Left renal cortex interstitium (tissue), 4 donors: Measurements from ENCODE around the gene ZNF648. TPM values are rescaled to one million over a fixed set of nuclear protein-coding genes. Genes with fewer than 3 reads are reported as not detected.
A peak's percentile ranks its signal among the peaks of the same experiment; 100 is the strongest.
"Not testable (repeated sequence)": the region's sequence is repeated elsewhere in the genome, so short reads cannot be mapped to it uniquely, and the experiment has no call there.

Experiments used
- DNase-seq, 4 donors: peaks; one replicate each; pipeline ENCODE4 v3.0.0-alpha.2; 2013; ENCODE audit warnings: low read depth in 4 of 4, low spot score in 2 of 4, missing footprints in 1 of 4
- polyA plus RNA-seq, 4 donors: library from polyadenylated mRNA; unstranded; fragments of 120-200 nt; gene quantifications; one replicate each; pipeline ENCODE4 v1.2.1, GENCODE V29; 2013; ENCODE audit not compliant: insufficient read length in 4 of 4

The ZNF648 gene
- polyA plus RNA-seq, 4 donors: 0.24 to 0.64 (median 0.38) TPM

- DNase-seq: peak in 2 of 4 donors; percentile 11 to 37
Measured at GRCh38 chr1:182080955-182081582, 19.6 kb upstream of the ZNF648 start.

- DNase-seq: no peak
Measured at GRCh38 chr1:182080040-182080439, 18.5 kb upstream of the ZNF648 start.

DNA sequence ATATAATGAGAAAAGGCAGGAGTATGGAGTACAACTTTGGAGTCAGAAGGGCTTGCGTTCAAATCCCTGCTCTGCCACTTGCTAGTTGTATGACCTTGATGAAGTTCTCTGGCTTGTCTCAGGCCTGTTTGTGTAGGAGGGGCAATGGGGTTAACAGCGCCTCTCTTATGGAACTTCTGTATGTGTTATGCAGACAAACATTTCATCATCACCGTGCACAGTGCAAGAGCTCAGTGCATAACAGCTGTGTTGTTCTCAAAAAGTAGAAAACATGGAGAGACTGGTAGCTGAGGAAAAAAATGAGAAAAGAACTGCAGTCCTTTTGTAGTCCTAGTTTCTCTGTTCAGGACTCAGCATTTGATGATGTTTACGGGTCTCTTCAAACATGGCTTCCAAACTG lies 10.4 kb upstream of the ZNF648 start:
- no peak for DNase-seq

DNA sequence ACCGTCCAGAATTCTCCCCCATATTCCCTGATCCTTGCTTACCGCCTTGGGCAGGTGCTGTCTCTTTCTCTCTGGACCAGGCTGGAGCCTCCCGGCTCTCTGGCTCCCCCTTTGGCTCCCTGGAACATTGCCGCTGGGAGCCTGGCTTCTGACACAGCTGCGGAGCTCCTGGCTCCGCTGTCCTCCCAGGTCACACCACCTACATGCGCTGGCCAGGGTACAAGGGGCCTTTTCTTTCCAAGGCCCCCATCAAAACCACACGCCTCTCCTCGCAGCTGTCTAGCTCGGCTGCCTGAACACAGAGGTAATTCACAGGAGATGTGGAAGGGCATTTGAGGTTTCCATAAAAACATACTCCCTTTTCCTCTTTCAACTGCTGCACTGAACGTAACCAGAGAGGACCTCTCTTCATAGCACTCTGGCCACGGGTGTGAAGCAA lies 7.5 kb upstream of the ZNF648 start:
- peak in 2 of 4 donors; percentile 35 to 54 for DNase-seq

GRCh38 chr1:182066934-182067333 lies 5.4 kb upstream of the ZNF648 start:
- DNase-seq: no peak

- DNase-seq: no peak
Measured at GRCh38 chr1:182065126-182065845, 3.8 kb upstream of the ZNF648 start.

GRCh38 chr1:182064611-182065010 lies 3.1 kb upstream of the ZNF648 start:
- no peak for DNase-seq

DNA sequence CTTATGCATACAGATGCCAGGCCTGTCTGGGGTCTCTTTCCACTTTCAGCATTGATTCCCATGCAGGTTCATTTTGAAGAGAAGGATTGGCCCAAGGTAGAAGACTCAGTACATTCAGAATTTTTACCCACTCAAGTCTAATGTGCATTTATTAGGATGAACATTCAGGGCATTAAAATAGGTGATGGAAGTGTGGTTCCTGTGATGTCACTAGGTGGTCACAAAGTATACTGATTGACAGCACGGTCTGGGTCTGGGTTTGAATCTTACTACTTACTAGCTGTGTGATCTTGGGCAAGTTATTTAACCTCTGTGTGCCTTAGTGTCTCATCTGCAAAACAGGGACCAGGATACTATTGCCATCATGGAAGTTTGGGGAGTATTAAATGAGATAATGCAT lies 711 bp upstream of the ZNF648 start:
- DNase-seq: no peak

- no peak for DNase-seq
Measured at GRCh38 chr1:182060877-182061276, 635 bp downstream of the ZNF648 start.

DNA sequence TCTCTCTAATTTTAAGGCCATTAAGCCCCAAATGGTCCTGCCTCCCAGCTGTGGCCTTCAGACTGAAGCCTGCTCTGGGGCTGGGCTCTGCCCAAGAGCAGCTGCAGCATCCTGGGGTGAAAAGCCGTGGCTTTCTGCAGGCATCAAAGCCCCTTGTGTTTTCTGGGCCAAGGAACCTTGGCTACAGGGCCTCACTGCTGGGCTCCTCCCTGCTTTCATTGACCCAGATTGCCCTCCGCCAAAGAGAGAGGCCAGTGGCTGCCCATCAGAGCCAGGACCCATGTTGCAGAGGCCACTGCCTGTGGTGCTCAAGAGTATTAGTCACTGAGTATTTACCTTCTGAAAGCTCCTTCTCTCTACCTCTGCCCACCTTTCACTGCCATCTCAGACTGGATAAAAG lies 1.6 kb downstream of the ZNF648 start:
- no peak for DNase-seq

GRCh38 chr1:182056601-182057366 lies 4.7 kb downstream of the ZNF648 start:
- DNase-seq: peak in 1 of 4 donors; percentile 11

GRCh38 chr1:182054698-182055326 lies 6.7 kb downstream of the ZNF648 start:
- no peak for DNase-seq

- DNase-seq: no peak
Measured at GRCh38 chr1:182052355-182052754, 9.2 kb downstream of the ZNF648 start.

DNA sequence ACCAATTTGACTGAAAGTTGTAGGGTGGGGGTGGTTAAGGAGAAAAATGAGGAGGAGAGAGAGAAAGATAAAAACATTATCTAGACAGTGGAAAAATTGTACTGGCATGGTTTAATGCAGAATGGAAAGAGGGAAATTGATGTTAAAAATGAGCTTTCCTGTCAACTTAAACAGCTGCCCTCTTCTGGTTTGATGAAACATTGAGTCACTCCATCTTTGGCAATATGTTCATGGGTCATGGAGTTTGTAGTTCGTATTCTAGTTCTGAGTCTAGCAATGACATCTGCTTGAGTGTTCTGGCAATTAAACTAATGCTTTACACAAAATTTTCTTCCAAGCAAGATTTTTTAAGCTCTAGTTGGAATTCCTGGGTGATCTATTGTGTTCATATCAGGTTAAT lies 9.6 kb downstream of the ZNF648 start:
- DNase-seq: no peak

- no peak for DNase-seq
Measured at GRCh38 chr1:182050481-182051448, 10.7 kb downstream of the ZNF648 start.

GRCh38 chr1:182048562-182048961 lies 12.9 kb downstream of the ZNF648 start:
- no peak for DNase-seq

DNA sequence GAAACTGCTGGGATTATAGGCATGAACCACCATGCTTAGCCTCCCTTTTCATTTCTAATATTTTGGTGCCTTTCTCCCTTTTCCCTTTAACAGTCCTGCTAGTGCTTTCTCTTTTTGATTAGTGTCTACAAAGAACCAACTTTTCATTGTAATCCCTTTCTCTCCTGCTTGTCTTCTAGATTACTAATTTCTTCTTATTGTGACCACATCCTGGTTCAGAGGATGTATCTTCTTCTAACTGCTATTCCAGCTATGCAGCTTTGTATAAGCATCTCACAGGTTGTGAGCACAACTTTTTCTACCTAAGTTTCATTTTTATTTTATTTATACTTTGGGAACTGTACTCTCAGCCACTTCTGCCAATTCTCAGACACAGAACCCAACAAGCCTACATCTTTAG lies 14.7 kb downstream of the ZNF648 start:
- no peak for DNase-seq

DNA sequence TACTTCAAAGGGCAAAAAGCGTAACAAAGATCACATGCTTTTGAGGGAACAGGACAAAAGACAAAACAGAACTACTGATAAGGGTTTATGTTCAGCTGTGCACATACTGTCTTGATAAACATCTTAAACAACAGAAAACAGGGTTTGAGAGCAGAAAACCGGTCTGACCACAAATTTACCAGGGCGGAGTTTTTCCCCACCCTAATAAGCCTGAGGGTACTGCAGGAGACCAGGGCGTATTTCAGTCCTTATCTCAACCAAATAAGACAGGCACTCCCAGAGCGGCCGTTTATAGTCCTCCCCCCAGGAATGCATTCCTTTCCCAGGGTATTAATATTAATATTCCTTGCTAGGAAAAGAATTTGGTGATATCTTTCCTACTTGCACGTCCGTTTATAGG lies 16.0 kb downstream of the ZNF648 start:
- not testable (repeated sequence) for DNase-seq

DNA sequence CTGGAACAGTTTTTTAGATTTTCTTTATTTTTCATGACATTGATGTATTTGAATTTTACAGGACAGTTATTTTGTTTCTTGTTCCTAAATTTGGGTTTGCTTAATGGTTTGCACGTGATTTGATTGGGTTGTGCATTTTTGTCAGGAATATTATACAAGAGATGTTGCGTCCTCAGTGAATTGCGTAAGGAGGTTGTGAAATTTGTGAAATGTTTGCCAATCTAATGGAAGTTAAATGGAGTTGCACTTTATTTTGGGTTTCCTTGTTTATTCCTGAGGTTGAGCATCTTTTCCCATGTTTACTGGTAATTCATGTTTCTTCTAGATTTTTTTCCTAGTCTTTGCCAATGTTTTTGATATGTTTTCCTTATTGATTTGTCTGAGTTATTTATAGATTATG lies 19.9 kb downstream of the ZNF648 start:
- no peak for DNase-seq

DNA sequence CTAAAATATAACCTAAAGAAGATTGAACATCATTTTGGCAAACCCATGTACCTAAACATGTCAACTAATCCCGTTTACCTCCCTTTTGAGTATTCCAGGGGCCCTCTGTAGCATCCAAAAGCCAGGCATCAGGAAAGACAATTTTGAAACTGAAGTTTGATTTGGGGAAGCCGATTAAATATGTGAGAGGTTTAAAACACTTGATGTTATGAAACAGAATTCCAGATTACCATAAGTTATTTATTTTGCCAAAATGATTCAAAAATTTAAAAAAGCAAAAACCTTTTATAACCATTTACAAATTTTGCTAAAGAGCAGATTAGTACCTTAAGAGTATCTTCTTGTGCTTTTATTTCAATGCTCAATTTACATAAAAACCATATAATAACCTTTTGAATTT lies 23.3 kb downstream of the ZNF648 start:
- no peak for DNase-seq
